Neural progenitor cell (in vitro differentiated cells): ENCODE measurements around the gene CCDC169. TPM values are rescaled to one million over a fixed set of nuclear protein-coding genes. Genes with fewer than 3 reads are reported as not detected.
A peak's percentile ranks its signal among the peaks of the same experiment; 100 is the strongest.
"Not testable (repeated sequence)": the region's sequence is repeated elsewhere in the genome, so short reads cannot be mapped to it uniquely, and the experiment has no call there.

ENCODE experiments used
- DNase-seq: peaks from one replicate; pipeline ENCODE4 v3.0.0-alpha.2; 2016; ENCODE audit warnings: low spot score
- H2AFZ ChIP-seq: fragments of 200-600 bp; sonication (generic); replicated peaks from 2 replicates; pipeline ENCODE4 v1.6.1; 2016; ENCODE audit warnings: antibody characterized with exemption
- H3F3A ChIP-seq: fragments of 200-600 bp; sonication (generic); 2 replicates; pipeline ENCODE4 v1.6.1; 2016; ENCODE audit warnings: antibody characterized with exemption, low read depth
- H3K27ac ChIP-seq: fragments of 200-600 bp; sonication (generic); 2 replicates; pipeline ENCODE4 v1.5.1; 2016; ENCODE audit warnings: mild to moderate bottlenecking
- H3K27me3 ChIP-seq: fragments of 200-600 bp; sonication (generic); 2 replicates; pipeline ENCODE4 v1.6.1; 2016; ENCODE audit warnings: mild to moderate bottlenecking, moderate library complexity
- H3K36me3 ChIP-seq: fragments of 200-600 bp; sonication (generic); 2 replicates; pipeline ENCODE4 v1.5.1; 2016
- H3K4me1 ChIP-seq: fragments of 200-600 bp; sonication (generic); 2 replicates; pipeline ENCODE4 v1.6.1; 2016; ENCODE audit warnings: mixed run types
- H3K4me2 ChIP-seq: fragments of 200-600 bp; sonication (generic); 2 replicates; pipeline ENCODE4 v1.6.1; 2016
- H3K4me3 ChIP-seq: fragments of 200-600 bp; sonication (generic); 2 replicates; pipeline ENCODE4 v1.5.1; 2016
- H3K79me2 ChIP-seq: fragments of 200-600 bp; sonication (generic); 2 replicates; pipeline ENCODE4 v1.6.1; 2016; ENCODE audit warnings: low read depth
- H3K9ac ChIP-seq: fragments of 200-600 bp; sonication (generic); 2 replicates; pipeline ENCODE4 v1.6.1; 2016
- H3K9me3 ChIP-seq: fragments of 200-600 bp; sonication (generic); 2 replicates; pipeline ENCODE4 v1.5.1; 2016; ENCODE audit warnings: low read depth
- H4K20me1 ChIP-seq: fragments of 200-600 bp; sonication (generic); 2 replicates; pipeline ENCODE4 v1.6.1; 2016; ENCODE audit warnings: low read depth
- H3K27ac Mint-ChIP-seq: 3 replicates; pipeline ENCODE4 v1.8.0; 2021; ENCODE audit warnings: mixed read lengths
- H3K27me3 Mint-ChIP-seq: 2 replicates; pipeline ENCODE4 v1.8.0; 2022; ENCODE audit warnings: low read depth, mild to moderate bottlenecking, inconsistent platforms, moderate library complexity, mixed read lengths; ENCODE audit not compliant: insufficient read depth
- H3K36me3 Mint-ChIP-seq: 3 replicates; pipeline ENCODE4 v1.8.0; 2021; ENCODE audit warnings: mixed read lengths
- H3K4me1 Mint-ChIP-seq: 3 replicates; pipeline ENCODE4 v1.8.0; 2021; ENCODE audit warnings: mixed read lengths
- H3K4me3 Mint-ChIP-seq: 3 replicates; pipeline ENCODE4 v1.8.0; 2021; ENCODE audit warnings: mild to moderate bottlenecking, moderate library complexity, mixed read lengths
- H3K9me3 Mint-ChIP-seq: 3 replicates; pipeline ENCODE4 v1.8.0; 2020; ENCODE audit warnings: mixed read lengths
- EZH2 ChIP-seq: fragments of 200-600 bp; sonication (generic); IDR thresholded peaks from 2 replicates; pipeline ENCODE4 v1.6.1; 2017; ENCODE audit warnings: antibody characterized with exemption, mild to moderate bottlenecking, moderate library complexity
- EZH2phosphoT487 ChIP-seq: fragments of 200-600 bp; sonication (generic); IDR thresholded peaks from 2 replicates; pipeline ENCODE4 v1.6.1; 2017; ENCODE audit warnings: antibody characterized with exemption
- total RNA-seq: library from RNA; depleted of rRNA; stranded (reverse); fragments of >200 nt; gene quantifications from 2 replicates; pipeline ENCODE4 v1.2.3, GENCODE V29; 2015; ENCODE audit warnings: low replicate concordance
- TF ChIP-seq, protein P1 (sequence below): fragments of 200-600 bp; sonication (generic); IDR thresholded peaks from 2 replicates; pipeline ENCODE4 v1.5.1; 2017; ENCODE audit warnings: antibody characterized with exemption, mild to moderate bottlenecking

CCDC169 gene
- total RNA-seq, 1 donor from 2014 or later, result 6.3 TPM

GRCh38 chr13:36310417-36311108 lies 12.9 kb upstream of the CCDC169 start:
- Histone ChIP-seq H3K27me3 (no peaks in the 10 kb centered on the region), H3F3A (no peaks in the 10 kb centered on the region), H3K27ac (no peak overlapping the region), H3K9ac (no peak overlapping the region), H3K4me2 (no peak overlapping the region), H2AFZ (no peak overlapping the region), H3K9me3 (no peaks in the 10 kb centered on the region), H3K79me2 (no peaks in the 10 kb centered on the region), H3K4me1 (no peaks in the 10 kb centered on the region), H4K20me1 (no peaks in the 10 kb centered on the region), H3K36me3 (no peaks in the 10 kb centered on the region), H3K4me3 (no peak overlapping the region)
- TF ChIP-seq EZH2phosphoT487 (no peak), EZH2 (no peak)
- TF ChIP-seq, protein P1, sequence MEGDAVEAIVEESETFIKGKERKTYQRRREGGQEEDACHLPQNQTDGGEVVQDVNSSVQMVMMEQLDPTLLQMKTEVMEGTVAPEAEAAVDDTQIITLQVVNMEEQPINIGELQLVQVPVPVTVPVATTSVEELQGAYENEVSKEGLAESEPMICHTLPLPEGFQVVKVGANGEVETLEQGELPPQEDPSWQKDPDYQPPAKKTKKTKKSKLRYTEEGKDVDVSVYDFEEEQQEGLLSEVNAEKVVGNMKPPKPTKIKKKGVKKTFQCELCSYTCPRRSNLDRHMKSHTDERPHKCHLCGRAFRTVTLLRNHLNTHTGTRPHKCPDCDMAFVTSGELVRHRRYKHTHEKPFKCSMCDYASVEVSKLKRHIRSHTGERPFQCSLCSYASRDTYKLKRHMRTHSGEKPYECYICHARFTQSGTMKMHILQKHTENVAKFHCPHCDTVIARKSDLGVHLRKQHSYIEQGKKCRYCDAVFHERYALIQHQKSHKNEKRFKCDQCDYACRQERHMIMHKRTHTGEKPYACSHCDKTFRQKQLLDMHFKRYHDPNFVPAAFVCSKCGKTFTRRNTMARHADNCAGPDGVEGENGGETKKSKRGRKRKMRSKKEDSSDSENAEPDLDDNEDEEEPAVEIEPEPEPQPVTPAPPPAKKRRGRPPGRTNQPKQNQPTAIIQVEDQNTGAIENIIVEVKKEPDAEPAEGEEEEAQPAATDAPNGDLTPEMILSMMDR, result no peak
- no peak overlapping the region for H3K4me3 Mint-ChIP-seq
- H3K27ac Mint-ChIP-seq, result no peak overlapping the region
- H3K27me3 Mint-ChIP-seq, result no peaks in the 10 kb centered on the region
- peaks cover 51% of the 10 kb centered on the region for H3K36me3 Mint-ChIP-seq
- no peaks in the 10 kb centered on the region for H3K4me1 Mint-ChIP-seq
- no peaks in the 10 kb centered on the region for H3K9me3 Mint-ChIP-seq
- no peak for DNase-seq

DNA sequence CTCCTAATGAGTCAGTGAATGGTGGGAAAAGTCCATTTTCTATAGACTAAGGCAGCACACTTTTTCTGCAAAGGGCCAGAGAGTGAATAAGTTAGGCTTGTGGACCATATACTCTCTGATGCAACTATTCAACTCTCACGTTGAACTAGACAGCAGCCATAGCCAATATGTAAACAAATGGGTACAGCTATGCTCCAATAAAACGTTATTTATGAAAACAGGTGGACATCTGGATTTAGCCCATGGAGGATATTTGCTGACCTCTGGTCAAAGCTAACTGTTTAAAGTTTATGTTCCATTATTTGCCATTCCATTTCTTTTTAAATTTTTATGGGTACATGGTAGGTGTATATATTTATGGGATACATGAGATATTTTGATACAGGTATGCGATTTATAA lies 4.7 kb upstream of the CCDC169 start:
- DNase-seq, result no peak
- no peak overlapping the region for H3K4me3 Mint-ChIP-seq
- peaks cover 15% of the 10 kb centered on the region for H3K4me1 Mint-ChIP-seq
- no peak overlapping the region for H3K27ac ChIP-seq
- H3K4me1 ChIP-seq, result peaks cover 19% of the 10 kb centered on the region
- no peaks in the 10 kb centered on the region for H3K79me2 ChIP-seq
- no peak overlapping the region for H3K9ac ChIP-seq
- H3K9me3 ChIP-seq, result no peaks in the 10 kb centered on the region
- H3K27me3 ChIP-seq, result no peaks in the 10 kb centered on the region
- H3K36me3 Mint-ChIP-seq, result peaks cover 23% of the 10 kb centered on the region
- peaks cover 3% of the 10 kb centered on the region for H3K9me3 Mint-ChIP-seq
- H4K20me1 ChIP-seq, result peaks cover 4% of the 10 kb centered on the region
- peaks cover 2% of the 10 kb centered on the region for H3K27me3 Mint-ChIP-seq
- no peaks in the 10 kb centered on the region for H3K36me3 ChIP-seq
- TF ChIP-seq, protein P1, result no peak
- no peak for TF ChIP-seq EZH2phosphoT487
- TF ChIP-seq EZH2, result no peak
- no peak overlapping the region for H3K4me2 ChIP-seq
- peaks cover 30% of the 10 kb centered on the region for H3F3A ChIP-seq
- no peak overlapping the region for H3K4me3 ChIP-seq
- H2AFZ ChIP-seq, result no peak overlapping the region
- no peak overlapping the region for H3K27ac Mint-ChIP-seq

- H3K27ac Mint-ChIP-seq, result peak overlapping the region; percentile 22
- not testable (repeated sequence) for H2AFZ ChIP-seq, H3K79me2 ChIP-seq, DNase-seq, H3K27me3 ChIP-seq, H3K4me3 ChIP-seq, H3K4me3 Mint-ChIP-seq, H3K27ac ChIP-seq, H4K20me1 ChIP-seq, H3K27me3 Mint-ChIP-seq, H3K9me3 Mint-ChIP-seq, H3K36me3 ChIP-seq, H3K9me3 ChIP-seq, H3K9ac ChIP-seq
- peaks cover 21% of the 10 kb centered on the region for H3K36me3 Mint-ChIP-seq
- peaks cover 19% of the 10 kb centered on the region for H3K4me1 ChIP-seq
- peaks cover 39% of the 10 kb centered on the region for H3F3A ChIP-seq
- peaks cover 15% of the 10 kb centered on the region for H3K4me1 Mint-ChIP-seq
- H3K4me2 ChIP-seq, result peak overlapping the region; percentile 75
Observed at GRCh38 chr13:36299469-36299868, 1.9 kb upstream of the CCDC169 start.

GRCh38 chr13:36298535-36299068 lies 988 bp upstream of the CCDC169 start:
- Histone ChIP-seq H3K9me3 (peaks cover 3% of the 10 kb centered on the region), H3K4me3 (peak overlapping the region; percentile 51), H3K4me1 (peaks cover 19% of the 10 kb centered on the region), H4K20me1 (peaks cover 4% of the 10 kb centered on the region), H3F3A (peaks cover 39% of the 10 kb centered on the region), H2AFZ (no peak overlapping the region), H3K27me3 (no peaks in the 10 kb centered on the region), H3K36me3 (no peaks in the 10 kb centered on the region), H3K4me2 (peak overlapping the region; percentile 75), H3K79me2 (peaks cover 6% of the 10 kb centered on the region), H3K9ac (no peak overlapping the region), H3K27ac (peak overlapping the region; percentile 94)
- peak overlapping the region; percentile 54 for H3K4me3 Mint-ChIP-seq
- H3K36me3 Mint-ChIP-seq, result peaks cover 17% of the 10 kb centered on the region
- H3K9me3 Mint-ChIP-seq, result peaks cover 7% of the 10 kb centered on the region
- peaks cover 4% of the 10 kb centered on the region for H3K27me3 Mint-ChIP-seq
- no peak overlapping the region for H3K27ac Mint-ChIP-seq
- TF ChIP-seq, protein P1, result no peak
- TF ChIP-seq EZH2phosphoT487 (no peak), EZH2 (no peak)
- peaks cover 15% of the 10 kb centered on the region for H3K4me1 Mint-ChIP-seq
- peak; percentile 90 for DNase-seq
